OCI-LY3 (cell line): ENCODE data around the gene MPHOSPH6.
"Not testable (repeated sequence)": the region's sequence is repeated elsewhere in the genome, so short reads cannot be mapped to it uniquely, and the experiment has no call there.

Source experiments
- H2AFZ ChIP-seq: fragments of 200-600, 300-600 bp; shearing (Covaris generic); 2 replicates; pipeline ENCODE4 v1.6.0; 2014; ENCODE audit warnings: antibody characterized with exemption, low read depth, low read length
- H3K27ac ChIP-seq: fragments of 200-600, 300-600 bp; sonication (generic); 2 replicates; pipeline ENCODE4 v1.5.1; 2014; ENCODE audit warnings: mild to moderate bottlenecking, low read length, moderate library complexity, mixed read lengths
- H3K27me3 ChIP-seq: fragments of 200-600, 300-600 bp; sonication (generic); 2 replicates; pipeline ENCODE4 v1.6.1; 2014; ENCODE audit warnings: low read depth, low read length, mixed read lengths
- H3K36me3 ChIP-seq: fragments of 200-600, 300-600 bp; sonication (generic); replicated peaks from 2 replicates; pipeline ENCODE3; 2014; ENCODE audit warnings: low read depth, low read length, mixed read lengths
- H3K4me1 ChIP-seq: fragments of 300-600, 200-600 bp; sonication (generic); 2 replicates; pipeline ENCODE4 v1.6.1; 2014; ENCODE audit warnings: low read length, mixed read lengths
- H3K4me2 ChIP-seq: fragments of 200-600, 300-600 bp; sonication (generic); 2 replicates; pipeline ENCODE4 v1.6.1; 2014; ENCODE audit warnings: low read length, mixed read lengths
- H3K4me3 ChIP-seq: fragments of 300-600, 200-600 bp; sonication (generic); 2 replicates; pipeline ENCODE4 v1.5.1; 2014; ENCODE audit warnings: antibody characterized with exemption, mild to moderate bottlenecking, low read length, moderate library complexity
- H3K79me2 ChIP-seq: fragments of 300-600, 200-600 bp; shearing (Covaris generic); 2 replicates; pipeline ENCODE4 v1.6.1; 2014; ENCODE audit warnings: mild to moderate bottlenecking, low read length, mixed read lengths
- H3K9ac ChIP-seq: fragments of 300-600, 200-600 bp; shearing (Covaris generic); 2 replicates; pipeline ENCODE4 v1.6.0; 2014; ENCODE audit warnings: mild to moderate bottlenecking, low read length, moderate library complexity
- H3K9me3 ChIP-seq: fragments of 200-600, 300-600 bp; shearing (Covaris generic); 2 replicates; pipeline ENCODE4 v1.6.1; 2014; ENCODE audit warnings: low read length, mixed read lengths; ENCODE audit not compliant: insufficient read depth
- H4K20me1 ChIP-seq: fragments of 200-600, 300-600 bp; sonication (generic); 2 replicates; pipeline ENCODE4 v1.6.1; 2016; ENCODE audit warnings: low read length, mixed read lengths; ENCODE audit not compliant: insufficient read depth
- EZH2phosphoT487 ChIP-seq: fragments of 200-600 bp; shearing (Covaris generic); IDR thresholded peaks from 2 replicates; pipeline ENCODE4 v1.6.1; 2018; ENCODE audit warnings: antibody characterized with exemption, mixed run types, low read depth
- TF ChIP-seq, protein P1 (sequence below): fragments of 200-600, 300-600 bp; sonication (generic); IDR thresholded peaks from 2 replicates; pipeline ENCODE4 v1.5.1; 2014; ENCODE audit warnings: antibody characterized with exemption, low read length, low read depth

MPHOSPH6 gene

GRCh38 chr16:82169861-82170845 lies at the start of gene MPHOSPH6:
MPHOSPH6 (minus strand) TSS chr16:82170224; CDS start chr16:82170175, 49 bp downstream.
- peak within 1 kb of the TSS; percentile 87 for H3K9ac ChIP-seq

DNA sequence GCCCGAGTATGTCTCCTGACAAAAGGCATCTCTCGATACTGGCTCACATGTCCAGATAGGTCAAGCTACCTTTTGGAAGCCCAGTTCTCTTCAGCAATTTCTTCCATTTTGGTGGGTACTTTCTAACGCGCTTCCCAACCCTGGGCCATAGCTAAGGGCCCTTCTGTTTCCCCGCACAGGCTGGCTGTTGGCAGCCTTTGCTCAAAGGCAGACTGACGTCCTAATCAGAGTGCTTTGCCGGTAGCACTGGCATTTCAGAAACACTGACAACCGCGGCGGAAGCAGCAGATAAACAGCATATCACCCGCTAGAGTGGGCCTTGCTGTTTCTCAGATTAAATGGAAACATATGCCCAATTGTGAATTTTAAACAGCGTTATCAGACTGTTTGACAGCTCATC lies 49.3 kb upstream of the MPHOSPH6 start:
- Histone ChIP-seq H3K4me2 (no peak overlapping the region), H3K4me3 (no peak overlapping the region), H4K20me1 (no peaks in the 10 kb centered on the region), H3K4me1 (no peaks in the 10 kb centered on the region), H2AFZ (no peak overlapping the region), H3K36me3 (no peaks in the 10 kb centered on the region), H3K9me3 (no peaks in the 10 kb centered on the region), H3K27ac (no peak overlapping the region), H3K27me3 (peaks cover 12% of the 10 kb centered on the region; the same call in 1 of the 2 replicates), H3K79me2 (no peaks in the 10 kb centered on the region), H3K9ac (no peak overlapping the region)
- no peak for TF ChIP-seq EZH2phosphoT487
- TF ChIP-seq, protein P1, sequence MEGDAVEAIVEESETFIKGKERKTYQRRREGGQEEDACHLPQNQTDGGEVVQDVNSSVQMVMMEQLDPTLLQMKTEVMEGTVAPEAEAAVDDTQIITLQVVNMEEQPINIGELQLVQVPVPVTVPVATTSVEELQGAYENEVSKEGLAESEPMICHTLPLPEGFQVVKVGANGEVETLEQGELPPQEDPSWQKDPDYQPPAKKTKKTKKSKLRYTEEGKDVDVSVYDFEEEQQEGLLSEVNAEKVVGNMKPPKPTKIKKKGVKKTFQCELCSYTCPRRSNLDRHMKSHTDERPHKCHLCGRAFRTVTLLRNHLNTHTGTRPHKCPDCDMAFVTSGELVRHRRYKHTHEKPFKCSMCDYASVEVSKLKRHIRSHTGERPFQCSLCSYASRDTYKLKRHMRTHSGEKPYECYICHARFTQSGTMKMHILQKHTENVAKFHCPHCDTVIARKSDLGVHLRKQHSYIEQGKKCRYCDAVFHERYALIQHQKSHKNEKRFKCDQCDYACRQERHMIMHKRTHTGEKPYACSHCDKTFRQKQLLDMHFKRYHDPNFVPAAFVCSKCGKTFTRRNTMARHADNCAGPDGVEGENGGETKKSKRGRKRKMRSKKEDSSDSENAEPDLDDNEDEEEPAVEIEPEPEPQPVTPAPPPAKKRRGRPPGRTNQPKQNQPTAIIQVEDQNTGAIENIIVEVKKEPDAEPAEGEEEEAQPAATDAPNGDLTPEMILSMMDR: no peak

More at GRCh38 chr16:82169861-82170845, at the start of gene MPHOSPH6:
- Histone ChIP-seq H3K79me2 (peaks cover 42% of the 10 kb centered on the region), H3K36me3 (peaks cover 29% of the 10 kb centered on the region), H3K4me3 (peak within 1 kb of the TSS; percentile 91), H4K20me1 (no peaks in the 10 kb centered on the region), H3K4me2 (peak within 1 kb of the TSS; percentile 85), H2AFZ (peak within 1 kb of the TSS; percentile 75), H3K4me1 (peaks cover 9% of the 10 kb centered on the region), H3K27ac (peak within 1 kb of the TSS; percentile 43), H3K27me3 (peaks cover 33% of the 10 kb centered on the region), H3K9me3 (peaks cover 8% of the 10 kb centered on the region; the same call in 1 of the 2 replicates)
- TF ChIP-seq, protein P1: no peak
- TF ChIP-seq EZH2phosphoT487: no peak

- H2AFZ ChIP-seq, H3K4me3 ChIP-seq, H3K36me3 ChIP-seq, H3K9ac ChIP-seq, H3K27me3 ChIP-seq, H3K4me1 ChIP-seq, H3K27ac ChIP-seq, H3K9me3 ChIP-seq, H3K4me2 ChIP-seq, H3K79me2 ChIP-seq, H4K20me1 ChIP-seq: not testable (repeated sequence)
These were observed 39.3 kb upstream of the MPHOSPH6 start for GRCh38 chr16:82209314-82209713.

GRCh38 chr16:82203198-82203597 lies 33.2 kb upstream of the MPHOSPH6 start:
- Histone ChIP-seq H3K4me3 (no peak overlapping the region), H4K20me1 (no peaks in the 10 kb centered on the region), H3K4me1 (no peaks in the 10 kb centered on the region), H3K79me2 (no peaks in the 10 kb centered on the region), H3K4me2 (no peak overlapping the region), H3K27me3 (no peaks in the 10 kb centered on the region; the same call in 1 of the 2 replicates), H3K36me3 (no peaks in the 10 kb centered on the region), H3K27ac (no peak overlapping the region), H3K9me3 (no peaks in the 10 kb centered on the region), H2AFZ (no peak overlapping the region), H3K9ac (no peak overlapping the region)
- no peak for TF ChIP-seq EZH2phosphoT487
- TF ChIP-seq, protein P1: no peak
